Breast epithelium (tissue), 4 donors: ENCODE results near the gene SAMD10. TPM values are rescaled to one million over a fixed set of nuclear protein-coding genes. Genes with fewer than 3 reads are reported as not detected.

ENCODE experiments used
- DNase-seq, 2 donors: peaks; one replicate each; pipeline ENCODE4 v3.0.0-alpha.2; 2019; ENCODE audit warnings: low spot score in 2 of 2
- H3K27ac ChIP-seq, 2 donors: fragments of 200-600 bp; sonication (generic) in 1 of 2; one replicate each; pipeline ENCODE4 v1.5.1; 2016 to 2019; ENCODE audit warnings: mild to moderate bottlenecking in 1 of 2
- H3K27me3 ChIP-seq, 2 donors: fragments of 200-600 bp; sonication (generic) in 1 of 2; one replicate each; pipeline versions ENCODE4 v1.5.1 to v1.6.0; 2017 to 2019; ENCODE audit warnings: control low read depth in 1 of 2, mild to moderate bottlenecking in 1 of 2
- H3K36me3 ChIP-seq: fragments of 200-600 bp; one replicate; pipeline ENCODE4 v1.5.1; 2019
- H3K4me1 ChIP-seq, 2 donors: fragments of 200-600 bp; sonication (generic); one replicate each; pipeline ENCODE4 v1.5.1; 2016 to 2019; ENCODE audit warnings: control low read depth in 1 of 2
- H3K4me3 ChIP-seq, 3 donors: fragments of 200-600 bp; sonication (generic); 1 replicate in 2 of 3; 2 replicates in 1 of 3; pipeline ENCODE4 v1.5.1; 2016 to 2019; ENCODE audit warnings: mild to moderate bottlenecking in 3 of 3, moderate library complexity in 2 of 3
- H3K9me3 ChIP-seq, 2 donors: fragments of 200-600 bp; sonication (generic) in 1 of 2; one replicate each; pipeline ENCODE4 v1.5.1; 2016 to 2019; ENCODE audit warnings: control low read depth in 1 of 2
- CTCF ChIP-seq, 3 donors: fragments of 450-650 bp; IDR thresholded peaks; one replicate each; pipeline ENCODE4 v1.5.1; 2016 to 2017; ENCODE audit warnings: antibody characterized with exemption in 3 of 3, mild to moderate bottlenecking in 3 of 3, moderate library complexity in 3 of 3
- POLR2A ChIP-seq: fragments of 450-650 bp; IDR thresholded peaks from one replicate; pipeline ENCODE4 v1.6.1; 2016; ENCODE audit warnings: antibody characterized with exemption, mild to moderate bottlenecking, moderate library complexity
- POLR2AphosphoS5 ChIP-seq, 3 donors: sonication (generic); formaldehyde crosslinking; IDR thresholded peaks; one replicate each; pipeline ENCODE4 v1.6.1; 2017; ENCODE audit warnings: antibody characterized with exemption in 3 of 3
- intact Hi-C: fragments of 100-400 bp; cut with DNase I; formaldehyde crosslinking; loops from one replicate; pipeline ENCODE4 v1.15.1; 2023; ENCODE audit warnings: low total_unique reads
- total RNA-seq, 3 donors: library from RNA; depleted of rRNA; stranded (reverse); fragments of >200 nt; gene quantifications; one replicate each; pipeline ENCODE4 v1.1.0, GENCODE V29; 2016

The SAMD10 gene
- total RNA-seq, 3 donors from 2014 or later: 0.96 to 3.3 (median 2.8) TPM

- H3K4me1 ChIP-seq: peaks cover 14 to 19% of the 10 kb centered on the region in 2 donors
- H3K4me3 ChIP-seq: no peak overlapping the region
- no peak for DNase-seq
- H3K36me3 ChIP-seq: peaks cover 8% of the 10 kb centered on the region
- no peaks in the 10 kb centered on the region for H3K27me3 ChIP-seq
- intact Hi-C loops: no loop called here
- no peaks in the 10 kb centered on the region for H3K9me3 ChIP-seq
- no peak for TF ChIP-seq POLR2AphosphoS5 (IDR thresholded peaks at IDR 0.05)
- no peak for TF ChIP-seq CTCF (IDR thresholded peaks at IDR 0.05)
- TF ChIP-seq POLR2A: no peak
- H3K27ac ChIP-seq: peak overlapping the region in 1 of 2 donors; percentile 88
Measured at GRCh38 chr20:63945031-63945658, 34.3 kb downstream of the SAMD10 start.

- Histone ChIP-seq H3K4me3 (no peak overlapping the region), H3K27ac (peak overlapping the region; percentile 25 to 88), H3K36me3 (peaks cover 10% of the 10 kb centered on the region), H3K27me3 (no peaks in the 10 kb centered on the region), H3K4me1 (peaks cover 9 to 14% of the 10 kb centered on the region in 2 donors), H3K9me3 (no peaks in the 10 kb centered on the region)
- DNase-seq: no peak
- intact Hi-C loops: no loop called here
- TF ChIP-seq CTCF (IDR thresholded peaks at IDR 0.05): no peak
- no peak for TF ChIP-seq POLR2AphosphoS5 (IDR thresholded peaks at IDR 0.05)
- TF ChIP-seq POLR2A: no peak
Measured at GRCh38 chr20:63944078-63944941, 35.1 kb downstream of the SAMD10 start.

GRCh38 chr20:63943808-63944077, 35.7 kb downstream of the SAMD10 start:
- H3K36me3 ChIP-seq: peaks cover 10% of the 10 kb centered on the region
- H3K9me3 ChIP-seq: no peaks in the 10 kb centered on the region
- intact Hi-C loops: no loop called here
- peaks cover 7 to 10% of the 10 kb centered on the region in 2 donors for H3K4me1 ChIP-seq
- no peak overlapping the region for H3K4me3 ChIP-seq
- H3K27ac ChIP-seq: peak overlapping the region in 1 of 2 donors; percentile 88
- H3K27me3 ChIP-seq: no peaks in the 10 kb centered on the region
- DNase-seq: no peak
- TF ChIP-seq CTCF (IDR thresholded peaks at IDR 0.05) (no peak), POLR2AphosphoS5 (IDR thresholded peaks at IDR 0.05) (no peak), POLR2A (no peak)

GRCh38 chr20:63942969-63943807, 36.3 kb downstream of the SAMD10 start:
- H3K4me3 ChIP-seq: peak overlapping the region in 1 of 3 donors; percentile 44
- H3K36me3 ChIP-seq: peaks cover 10% of the 10 kb centered on the region
- no peaks in the 10 kb centered on the region for H3K9me3 ChIP-seq
- peak overlapping the region; percentile 81 to 88 for H3K27ac ChIP-seq
- H3K4me1 ChIP-seq: peaks cover 7 to 8% of the 10 kb centered on the region in 2 donors
- intact Hi-C loops: no loop called here
- TF ChIP-seq CTCF (IDR thresholded peaks at IDR 0.05): no peak
- H3K27me3 ChIP-seq: no peaks in the 10 kb centered on the region
- no peak for DNase-seq
